ENCODE data around the gene MS4A4A. TPM values are rescaled to one million over a fixed set of nuclear protein-coding genes. Genes with fewer than 3 reads are reported as not detected.

Gene MS4A4A
- total and polyA plus RNA-seq, 12 donors, result 2.2 to 31.6 (median 9.1) TPM

DNA sequence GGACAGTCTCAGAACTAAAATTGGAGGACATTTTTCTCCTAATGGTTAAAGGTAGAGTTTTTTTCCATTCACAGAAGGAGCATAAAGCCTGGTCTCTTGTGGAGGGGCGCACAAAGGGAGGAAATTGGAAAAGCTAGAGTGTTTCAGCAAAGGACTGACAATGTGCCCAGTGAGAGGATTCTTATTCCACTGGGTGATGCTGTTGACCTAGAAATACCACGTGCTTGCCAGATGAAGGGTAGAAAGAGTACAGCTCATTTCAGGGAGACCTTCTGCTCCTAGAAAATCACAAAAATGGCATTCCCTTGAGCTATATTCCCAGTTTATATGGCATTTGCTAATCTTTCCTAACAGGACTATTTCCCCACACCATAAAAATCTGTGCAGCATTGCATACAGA is 67.7 kb downstream of the MS4A4A start:
- Histone ChIP-seq H3K4me1 (no peaks in the 10 kb centered on the region), H3K27me3 (peaks cover 0 to 8% (median 0%) of the 10 kb centered on the region in 7 donors), H3K36me3 (no peaks in the 10 kb centered on the region), H3K27ac (no peak overlapping the region), H3K4me3 (no peak overlapping the region), H3K9me3 (peaks cover 0 to under 1% (median 0%) of the 10 kb centered on the region in 11 donors)
- no peak for TF ChIP-seq CTCF (IDR thresholded peaks at IDR 0.05)
- 62 to 66% methylated on average over 2 of the region's 2 CpGs for WGBS, 2 donors
- intact Hi-C loops (cut with DNase I), result no loop called here
- DNase-seq, result no peak
- ATAC-seq, result no peak

- H3K27me3 ChIP-seq, result peaks cover 0 to 8% (median 0%) of the 10 kb centered on the region in 7 donors
- H3K36me3 ChIP-seq, result no peaks in the 10 kb centered on the region
- H3K9me3 ChIP-seq, result peaks cover 0 to 6% (median 0%) of the 10 kb centered on the region in 11 donors
- intact Hi-C loops (cut with DNase I), result no loop called here
- no peak for ATAC-seq
- H3K27ac ChIP-seq, result no peak overlapping the region
- no peak for TF ChIP-seq CTCF (IDR thresholded peaks at IDR 0.05)
- WGBS, 2 donors, result 80 to 89% methylated on average over 1 of the region's 1 CpG
- DNase-seq, result no peak
- no peak overlapping the region for H3K4me3 ChIP-seq
- H3K4me1 ChIP-seq, result no peaks in the 10 kb centered on the region
These were observed 69.5 kb downstream of the MS4A4A start for GRCh38 chr11:60349990-60350389.

- TF ChIP-seq CTCF (IDR thresholded peaks at IDR 0.05), result no peak
- H3K27me3 ChIP-seq, result peaks cover 0 to 4% (median 0%) of the 10 kb centered on the region in 7 donors
- no peak overlapping the region for H3K4me3 ChIP-seq
- H3K9me3 ChIP-seq, result peaks cover 0 to 17% (median 3%) of the 10 kb centered on the region in 11 donors
- no peak overlapping the region for H3K27ac ChIP-seq
- no peaks in the 10 kb centered on the region for H3K36me3 ChIP-seq
- 32 to 45% methylated on average over 2 of the region's 2 CpGs for WGBS, 2 donors
- ATAC-seq (no peak), DNase-seq (no peak)
- intact Hi-C loops (cut with DNase I), result no loop called here
- peaks cover 0 to 5% (median 0%) of the 10 kb centered on the region in 9 donors for H3K4me1 ChIP-seq
These were observed 77.3 kb downstream of the MS4A4A start for GRCh38 chr11:60357771-60358170.

Other genes starting within 250 kb of the MS4A4A start
- not detected for gene OOSP2, start 240.3 kb upstream of the MS4A4A start, total RNA-seq
- not detected for gene OOSP2, start 240.3 kb upstream of the MS4A4A start, polyA plus RNA-seq
- under 1 TPM in 1 of 10 donors, not detected in 9; 0.25 TPM for gene MS4A3, start 224.0 kb upstream of the MS4A4A start, total RNA-seq
- not detected for gene MS4A3, start 224.0 kb upstream of the MS4A4A start, polyA plus RNA-seq
- gene MS4A2, start 192.0 kb upstream of the MS4A4A start, total RNA-seq, result under 1 TPM in 7 of 10 donors, not detected in 3; 0.20 to 0.79 (median 0.51) TPM
- gene MS4A2, start 192.0 kb upstream of the MS4A4A start, polyA plus RNA-seq, result under 1 TPM in 1 of 2 donors, not detected in 1; 0.06 TPM
- 100 to 1,000 TPM in 1 of 10 donors, 10 to 100 TPM in 7, 1 to 10 TPM in 2; 7.9 to 168 (median 18.6) TPM for gene MS4A6A, start 97.6 kb upstream of the MS4A4A start, total RNA-seq
- gene MS4A6A, start 97.6 kb upstream of the MS4A4A start, polyA plus RNA-seq, result 10 to 100 TPM; 21.5 to 25.6 TPM
- 1 to 10 TPM in 3 of 10 donors, under 1 TPM in 4, not detected in 3; 0.28 to 3.0 (median 0.82) TPM for gene MS4A4E, start 37.5 kb upstream of the MS4A4A start, total RNA-seq
- gene MS4A4E, start 37.5 kb upstream of the MS4A4A start, polyA plus RNA-seq, result 1 to 10 TPM in 1 of 2 donors, under 1 TPM in 1; 0.26 to 1.6 TPM
- under 1 TPM in 1 of 10 donors, not detected in 9; 0.62 TPM for gene MS4A6E, start 46.6 kb downstream of the MS4A4A start, total RNA-seq
- under 1 TPM in 1 of 2 donors, not detected in 1; 0.28 TPM for gene MS4A6E, start 46.6 kb downstream of the MS4A4A start, polyA plus RNA-seq
- 10 to 100 TPM in 5 of 10 donors, 1 to 10 TPM in 5; 3.6 to 23.9 (median 7.6) TPM for gene MS4A7, start 97.9 kb downstream of the MS4A4A start, total RNA-seq
- gene MS4A7, start 97.9 kb downstream of the MS4A4A start, polyA plus RNA-seq, result 1 to 10 TPM; 2.3 to 6.7 TPM
- gene MS4A14, start 115.8 kb downstream of the MS4A4A start, total RNA-seq, result 1 to 10 TPM in 1 of 10 donors, under 1 TPM in 7, not detected in 2; 0.11 to 1.6 (median 0.28) TPM
- gene MS4A14, start 115.8 kb downstream of the MS4A4A start, polyA plus RNA-seq, result 1 to 10 TPM in 1 of 2 donors, under 1 TPM in 1; 0.16 to 2.6 TPM
- gene MS4A5, start 148.9 kb downstream of the MS4A4A start, total RNA-seq, result not detected
- not detected for gene MS4A5, start 148.9 kb downstream of the MS4A4A start, polyA plus RNA-seq
- under 1 TPM in 3 of 10 donors, not detected in 7; 0.38 to 0.51 (median 0.42) TPM for gene MS4A1, start 175.2 kb downstream of the MS4A4A start, total RNA-seq
- under 1 TPM in 1 of 2 donors, not detected in 1; 0.17 TPM for gene MS4A1, start 175.2 kb downstream of the MS4A4A start, polyA plus RNA-seq
- under 1 TPM in 1 of 10 donors, not detected in 9; 0.36 TPM for gene MS4A12, start 212.1 kb downstream of the MS4A4A start, total RNA-seq
- not detected for gene MS4A12, start 212.1 kb downstream of the MS4A4A start, polyA plus RNA-seq
- gene MS4A13, start 234.7 kb downstream of the MS4A4A start, total RNA-seq, result not detected
- not detected for gene MS4A13, start 234.7 kb downstream of the MS4A4A start, polyA plus RNA-seq